Astrocyte (in vitro differentiated cells and primary cell): Measurements from ENCODE around the gene FGD2. TPM values are rescaled to one million over a fixed set of nuclear protein-coding genes. Genes with fewer than 3 reads are reported as not detected.

Experiments used
- DNase-seq: peaks from one replicate; pipeline ENCODE4 v3.0.0-alpha.2; 2010; ENCODE audit warnings: low read depth
- FAIRE-seq: peaks from 2 replicates; lab custom pipeline; 2011; peaks lifted over from hg19 to GRCh38; lab: Jason Lieb, UNC
- H2AFZ ChIP-seq: 2 replicates; pipeline ENCODE4 v1.6.0; 2012; ENCODE audit warnings: low read depth, low read length, inconsistent platforms
- H3K27ac ChIP-seq: 2 replicates; pipeline ENCODE4 v1.5.1; 2011; ENCODE audit warnings: low read depth, low read length, inconsistent platforms
- H3K27me3 ChIP-seq: 2 replicates; pipeline ENCODE4 v1.6.0; 2011; ENCODE audit warnings: low read length, inconsistent platforms; ENCODE audit not compliant: insufficient read depth
- H3K36me3 ChIP-seq: 2 replicates; pipeline ENCODE4 v1.5.1; 2011; ENCODE audit warnings: low read length, inconsistent platforms; ENCODE audit not compliant: insufficient read depth
- H3K4me1 ChIP-seq: 2 replicates; pipeline ENCODE4 v1.5.1; 2011; ENCODE audit warnings: low read length, inconsistent platforms; ENCODE audit not compliant: insufficient read depth
- H3K4me2 ChIP-seq: 2 replicates; pipeline ENCODE4 v1.6.0; 2012; ENCODE audit warnings: low read length, inconsistent platforms
- H3K4me3 ChIP-seq: 2 replicates; pipeline ENCODE4 v1.5.1; 2011; ENCODE audit warnings: low read depth, mild to moderate bottlenecking, low read length, inconsistent platforms; ENCODE audit not compliant: insufficient read depth
- H3K79me2 ChIP-seq: 2 replicates; pipeline ENCODE4 v1.6.0; 2012; ENCODE audit warnings: mild to moderate bottlenecking, low read length, inconsistent platforms; ENCODE audit not compliant: insufficient read depth
- H3K9ac ChIP-seq: 2 replicates; pipeline ENCODE4 v1.6.0; 2012; ENCODE audit warnings: mild to moderate bottlenecking, low read length, inconsistent platforms
- H3K9me3 ChIP-seq: 2 replicates; pipeline ENCODE4 v1.5.1; 2012; ENCODE audit warnings: low read depth, mild to moderate bottlenecking, low read length, inconsistent platforms; ENCODE audit not compliant: insufficient read depth
- H4K20me1 ChIP-seq: 2 replicates; pipeline ENCODE4 v1.6.0; 2012; ENCODE audit warnings: low read length, inconsistent platforms; ENCODE audit not compliant: insufficient read depth
- H3K27ac Mint-ChIP-seq: one replicate; pipeline ENCODE4 v1.8.0; 2021; ENCODE audit warnings: mild to moderate bottlenecking, mixed read lengths; ENCODE audit not compliant: unreplicated experiment
- H3K27me3 Mint-ChIP-seq: one replicate; pipeline ENCODE4 v1.8.0; 2021; ENCODE audit warnings: low read depth, mixed read lengths; ENCODE audit not compliant: unreplicated experiment
- H3K36me3 Mint-ChIP-seq: one replicate; pipeline ENCODE4 v1.8.0; 2021; ENCODE audit warnings: low read depth, mixed read lengths; ENCODE audit not compliant: unreplicated experiment
- H3K4me1 Mint-ChIP-seq: one replicate; pipeline ENCODE4 v1.8.0; 2021; ENCODE audit warnings: low read depth, mixed read lengths; ENCODE audit not compliant: unreplicated experiment
- H3K4me3 Mint-ChIP-seq: one replicate; pipeline ENCODE4 v1.8.0; 2021; ENCODE audit warnings: mild to moderate bottlenecking, moderate library complexity, mixed read lengths; ENCODE audit not compliant: unreplicated experiment
- H3K9me3 Mint-ChIP-seq: one replicate; pipeline ENCODE4 v1.8.0; 2021; ENCODE audit warnings: mild to moderate bottlenecking, mixed read lengths; ENCODE audit not compliant: unreplicated experiment
- EZH2 ChIP-seq: IDR thresholded peaks from 2 replicates; pipeline ENCODE4 v1.6.1; 2012; ENCODE audit warnings: mild to moderate bottlenecking, low read length, inconsistent platforms; ENCODE audit not compliant: insufficient read depth
- total RNA-seq: library from RNA; stranded (reverse); gene quantifications from 2 replicates; pipeline ENCODE4 v1.2.1, GENCODE V29; 2021
- TF ChIP-seq, protein P1 (sequence below): IDR thresholded peaks from 2 replicates; pipeline ENCODE4 v1.5.1; 2011; ENCODE audit warnings: low read depth, mild to moderate bottlenecking, inconsistent platforms, low read length, moderate library complexity; ENCODE audit not compliant: insufficient read depth

The FGD2 gene
- total RNA-seq, 1 donor from 2014 or later, result not detected

DNA sequence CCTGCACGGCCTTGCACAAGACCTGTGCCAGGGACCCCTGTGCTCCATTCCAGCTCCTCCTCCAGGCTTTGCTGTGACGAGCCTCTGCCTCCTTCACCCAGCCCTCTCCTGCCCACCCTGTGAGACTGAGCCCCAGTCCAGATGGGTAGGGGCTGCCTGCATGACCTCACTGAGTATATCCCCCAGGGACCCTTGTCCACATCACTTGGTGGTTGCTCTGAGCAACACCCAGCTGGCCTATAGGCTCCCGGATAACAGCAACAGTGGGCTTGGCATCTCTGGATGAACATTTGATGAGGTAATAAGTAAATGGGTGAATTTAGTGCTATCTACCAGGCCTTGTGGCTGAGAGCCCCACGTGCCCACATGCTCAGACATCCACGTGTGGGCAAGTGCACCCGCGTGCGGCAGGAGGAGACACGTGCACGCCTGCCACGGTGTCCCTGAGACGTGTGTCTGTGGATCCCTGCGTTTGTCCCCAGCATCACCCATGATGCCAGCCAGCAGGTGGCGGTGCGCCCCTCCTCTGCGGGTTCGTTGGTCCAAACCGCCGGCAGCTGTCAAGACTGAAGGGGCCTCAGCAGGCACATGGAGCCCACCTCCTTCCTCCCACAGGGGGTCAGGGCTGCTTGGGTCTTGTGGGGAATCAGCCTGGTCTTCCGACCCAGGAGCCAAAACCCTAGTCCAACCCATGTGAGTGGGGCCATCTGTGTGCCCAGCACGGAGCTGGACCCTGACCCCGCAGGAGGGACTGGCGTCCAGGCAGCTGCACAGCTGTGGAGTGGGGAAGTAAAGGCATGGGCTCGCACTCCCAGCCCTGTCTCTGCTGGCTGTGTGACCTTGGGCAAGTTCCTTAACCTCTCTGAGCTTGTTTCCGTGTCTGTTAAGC lies 45.9 kb downstream of the FGD2 start:
- H4K20me1 ChIP-seq, result no peaks in the 10 kb centered on the region
- Mint-ChIP-seq H3K4me1 (peaks cover 8% of the 10 kb centered on the region), H3K4me3 (no peak overlapping the region), H3K27me3 (peaks cover 10% of the 10 kb centered on the region), H3K9me3 (no peaks in the 10 kb centered on the region), H3K36me3 (no peaks in the 10 kb centered on the region), H3K27ac (no peak overlapping the region)
- H3K36me3 ChIP-seq, result no peaks in the 10 kb centered on the region
- TF ChIP-seq, protein P1, sequence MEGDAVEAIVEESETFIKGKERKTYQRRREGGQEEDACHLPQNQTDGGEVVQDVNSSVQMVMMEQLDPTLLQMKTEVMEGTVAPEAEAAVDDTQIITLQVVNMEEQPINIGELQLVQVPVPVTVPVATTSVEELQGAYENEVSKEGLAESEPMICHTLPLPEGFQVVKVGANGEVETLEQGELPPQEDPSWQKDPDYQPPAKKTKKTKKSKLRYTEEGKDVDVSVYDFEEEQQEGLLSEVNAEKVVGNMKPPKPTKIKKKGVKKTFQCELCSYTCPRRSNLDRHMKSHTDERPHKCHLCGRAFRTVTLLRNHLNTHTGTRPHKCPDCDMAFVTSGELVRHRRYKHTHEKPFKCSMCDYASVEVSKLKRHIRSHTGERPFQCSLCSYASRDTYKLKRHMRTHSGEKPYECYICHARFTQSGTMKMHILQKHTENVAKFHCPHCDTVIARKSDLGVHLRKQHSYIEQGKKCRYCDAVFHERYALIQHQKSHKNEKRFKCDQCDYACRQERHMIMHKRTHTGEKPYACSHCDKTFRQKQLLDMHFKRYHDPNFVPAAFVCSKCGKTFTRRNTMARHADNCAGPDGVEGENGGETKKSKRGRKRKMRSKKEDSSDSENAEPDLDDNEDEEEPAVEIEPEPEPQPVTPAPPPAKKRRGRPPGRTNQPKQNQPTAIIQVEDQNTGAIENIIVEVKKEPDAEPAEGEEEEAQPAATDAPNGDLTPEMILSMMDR, result peak; percentile 60
- TF ChIP-seq EZH2, result no peak
- H3K27me3 ChIP-seq, result no peaks in the 10 kb centered on the region
- H3K4me3 ChIP-seq, result no peak overlapping the region
- peak overlapping the region; percentile 13 for H3K4me2 ChIP-seq
- H3K4me1 ChIP-seq, result peaks cover 14% of the 10 kb centered on the region
- H3K79me2 ChIP-seq, result no peaks in the 10 kb centered on the region
- FAIRE-seq, result no peak
- no peak overlapping the region for H3K9ac ChIP-seq
- H3K27ac ChIP-seq, result no peak overlapping the region
- peak overlapping the region; percentile 49 for H2AFZ ChIP-seq
- peak; percentile 18 for DNase-seq
- no peaks in the 10 kb centered on the region for H3K9me3 ChIP-seq

DNA sequence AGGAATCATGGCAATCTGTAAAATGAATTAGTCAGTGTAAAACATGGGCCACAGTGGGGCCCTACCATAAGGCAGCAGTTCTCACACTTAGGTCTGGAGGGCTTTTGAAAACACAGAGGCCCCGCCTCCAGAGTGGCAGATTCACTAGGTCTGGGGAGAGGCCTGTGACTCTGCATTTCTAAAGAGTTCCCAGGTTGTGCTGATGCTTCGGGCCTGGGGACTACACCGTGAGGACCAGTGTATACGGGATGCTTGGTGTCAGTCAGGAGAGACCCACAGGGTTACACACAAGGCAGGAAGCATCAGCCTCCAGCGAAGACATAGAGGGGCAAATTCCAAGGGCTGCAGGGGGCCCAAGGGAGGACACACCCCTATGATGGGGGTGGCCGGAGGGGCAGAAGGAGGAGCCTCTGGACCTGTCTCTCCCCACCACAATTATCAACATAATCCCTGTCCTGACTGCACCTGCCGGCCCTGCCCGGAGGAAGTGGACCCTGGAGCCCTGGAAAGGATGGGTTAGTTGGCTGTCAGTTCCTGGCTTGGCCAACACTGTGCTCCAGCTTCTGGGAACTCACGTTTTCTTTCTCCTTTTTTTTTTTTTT lies 46.7 kb downstream of the FGD2 start:
- Histone ChIP-seq H2AFZ (peak overlapping the region; percentile 49), H3K9me3 (no peaks in the 10 kb centered on the region), H4K20me1 (no peaks in the 10 kb centered on the region), H3K36me3 (no peaks in the 10 kb centered on the region), H3K4me2 (no peak overlapping the region), H3K27me3 (no peaks in the 10 kb centered on the region), H3K27ac (no peak overlapping the region), H3K9ac (no peak overlapping the region), H3K79me2 (no peaks in the 10 kb centered on the region), H3K4me1 (peaks cover 14% of the 10 kb centered on the region), H3K4me3 (no peak overlapping the region)
- Mint-ChIP-seq H3K9me3 (peaks cover 2% of the 10 kb centered on the region), H3K36me3 (no peaks in the 10 kb centered on the region), H3K4me1 (peaks cover 8% of the 10 kb centered on the region), H3K27me3 (peaks cover 10% of the 10 kb centered on the region), H3K27ac (no peak overlapping the region), H3K4me3 (no peak overlapping the region)
- TF ChIP-seq EZH2, result no peak
- TF ChIP-seq, protein P1, result no peak
- FAIRE-seq (no peak), DNase-seq (no peak)
